HG03097 (cell line): ENCODE results near the gene BATF.

ENCODE experiments used
- ATAC-seq: cut with Tn5 transposase; IDR thresholded peaks from one replicate; pipeline ENCODE4 v1.9.1; 2021; ENCODE audit not compliant: unreplicated experiment, low FRiP score

BATF gene

DNA sequence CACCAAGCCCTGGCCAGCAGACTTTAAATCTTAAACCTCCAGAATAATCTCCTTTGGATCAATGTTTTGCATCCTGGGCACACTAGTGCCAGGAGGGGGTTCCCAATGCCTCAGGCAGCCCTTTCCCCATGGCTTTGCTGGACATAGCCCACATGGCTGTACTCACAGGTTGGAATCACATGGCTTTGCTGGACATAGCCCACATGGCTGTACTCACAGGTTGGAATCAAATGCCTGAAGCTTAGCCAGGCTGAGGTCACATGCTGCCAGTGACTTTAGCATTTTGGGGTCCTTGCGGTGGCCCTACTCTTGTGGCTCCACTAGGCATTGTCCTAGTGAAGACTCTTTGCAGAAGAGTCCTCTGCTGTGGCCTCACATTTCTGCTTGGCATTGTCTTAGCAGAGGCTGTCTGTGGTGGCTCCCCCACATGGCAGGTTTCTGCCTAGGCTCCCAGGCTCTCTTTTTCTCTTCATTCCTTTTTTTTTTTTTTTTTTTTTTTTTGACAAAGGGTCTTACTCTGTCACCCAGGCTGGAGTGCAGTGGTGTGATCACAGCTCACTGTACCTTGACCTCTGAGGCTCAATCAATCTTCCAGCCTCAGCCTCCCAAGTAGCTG is 69.2 kb downstream of the BATF start:
- no peak for ATAC-seq

DNA sequence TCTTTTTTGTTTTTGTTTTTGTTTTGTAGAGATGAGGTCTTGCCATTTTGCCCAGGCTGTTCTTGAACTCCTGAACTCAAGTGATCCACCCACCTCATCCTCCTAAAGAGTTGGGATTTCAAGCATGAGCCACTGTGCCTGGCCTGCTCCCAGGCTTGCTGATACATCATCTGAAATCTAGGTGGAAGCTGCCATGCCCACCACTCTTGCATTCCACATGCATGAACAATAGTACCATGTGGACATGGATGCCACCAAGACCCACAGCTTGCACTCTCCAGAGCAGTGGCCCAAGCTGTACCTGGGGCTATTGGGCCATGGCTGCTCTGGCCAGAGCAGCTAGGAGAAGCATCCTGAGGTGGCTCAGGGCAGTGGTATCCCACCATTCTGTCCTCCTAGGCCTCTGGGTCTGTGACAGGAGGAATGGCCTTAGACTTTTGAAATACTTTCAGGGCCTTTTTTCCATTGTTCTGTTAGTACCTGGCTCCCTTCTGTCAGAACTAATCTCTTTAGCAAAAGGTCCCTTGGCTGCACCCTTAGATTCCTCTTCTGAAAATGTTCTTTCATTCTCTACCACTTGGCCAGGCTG is 69.8 kb downstream of the BATF start:
- ATAC-seq: no peak

DNA sequence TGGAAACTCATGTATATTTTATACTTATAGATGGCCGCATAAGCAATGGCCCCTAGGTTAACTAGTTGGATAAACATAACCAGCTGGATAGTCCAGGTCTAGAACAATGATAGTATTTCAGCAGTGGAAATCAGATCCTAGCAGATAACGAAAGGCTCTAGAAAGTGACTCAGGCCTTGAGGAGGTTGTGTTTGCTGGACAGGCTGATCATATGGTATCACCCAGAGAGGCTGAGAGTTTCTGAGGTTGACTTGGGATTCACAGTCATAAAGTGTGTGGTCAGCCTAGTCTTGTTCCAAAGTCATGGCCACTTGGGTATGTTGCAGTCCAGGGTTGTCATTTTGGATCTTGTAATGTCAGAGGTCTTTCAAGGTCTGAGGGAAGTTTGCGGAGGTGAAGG is 73.0 kb downstream of the BATF start:
- no peak for ATAC-seq
